Measurements from ENCODE around the gene NAT10. TPM values are rescaled to one million over a fixed set of nuclear protein-coding genes. Genes with fewer than 3 reads are reported as not detected.
"Not testable (repeated sequence)": the region's sequence is repeated elsewhere in the genome, so short reads cannot be mapped to it uniquely, and the experiment has no call there.

NAT10 gene
- total and polyA plus RNA-seq, 8 donors, result 14.5 to 30.2 (median 24.5) TPM

DNA sequence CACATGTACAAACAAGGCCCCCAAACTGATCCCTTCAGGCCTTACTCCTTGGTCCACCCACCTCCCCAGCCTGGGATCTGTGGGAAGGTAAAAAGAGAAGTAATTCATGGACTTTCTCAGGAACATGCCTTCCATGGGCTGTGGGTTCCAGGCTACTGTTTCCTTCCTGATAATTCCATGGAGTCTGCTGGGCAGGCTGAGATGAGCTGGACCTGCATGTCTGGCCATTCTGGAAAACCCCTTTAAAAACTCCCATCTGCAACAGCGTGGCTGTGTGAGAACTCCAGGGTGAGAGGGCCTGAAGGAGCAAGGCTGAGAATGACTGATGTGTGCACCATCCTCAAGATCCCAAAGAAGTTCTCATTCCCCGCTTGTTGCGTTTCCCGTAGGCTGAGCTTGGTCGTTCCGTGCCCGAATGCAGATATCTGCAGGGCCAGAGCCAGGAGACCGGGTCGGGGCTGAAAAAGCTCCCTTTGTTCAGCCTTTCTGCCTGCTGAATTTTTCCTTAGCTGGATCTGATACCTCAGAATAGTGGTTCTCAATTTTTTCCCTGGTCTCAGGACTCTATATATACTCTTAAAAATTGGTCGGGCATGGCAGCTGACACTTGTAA, 72.9 kb downstream of the NAT10 start:
- ATAC-seq (no peak), DNase-seq (no peak), FAIRE-seq (no peak)
- intact Hi-C loops (cut with DNase I), result loop anchor here in 2 of 3 donors (5.0 to 10.0 kb wide), 2 partner anchors 179 to 186 kb away; partner anchors contain the start of gene ABTB2 (in 1 of the 2)
- H3K4me1 ChIP-seq, result no peaks in the 10 kb centered on the region
- TF ChIP-seq, protein P1, sequence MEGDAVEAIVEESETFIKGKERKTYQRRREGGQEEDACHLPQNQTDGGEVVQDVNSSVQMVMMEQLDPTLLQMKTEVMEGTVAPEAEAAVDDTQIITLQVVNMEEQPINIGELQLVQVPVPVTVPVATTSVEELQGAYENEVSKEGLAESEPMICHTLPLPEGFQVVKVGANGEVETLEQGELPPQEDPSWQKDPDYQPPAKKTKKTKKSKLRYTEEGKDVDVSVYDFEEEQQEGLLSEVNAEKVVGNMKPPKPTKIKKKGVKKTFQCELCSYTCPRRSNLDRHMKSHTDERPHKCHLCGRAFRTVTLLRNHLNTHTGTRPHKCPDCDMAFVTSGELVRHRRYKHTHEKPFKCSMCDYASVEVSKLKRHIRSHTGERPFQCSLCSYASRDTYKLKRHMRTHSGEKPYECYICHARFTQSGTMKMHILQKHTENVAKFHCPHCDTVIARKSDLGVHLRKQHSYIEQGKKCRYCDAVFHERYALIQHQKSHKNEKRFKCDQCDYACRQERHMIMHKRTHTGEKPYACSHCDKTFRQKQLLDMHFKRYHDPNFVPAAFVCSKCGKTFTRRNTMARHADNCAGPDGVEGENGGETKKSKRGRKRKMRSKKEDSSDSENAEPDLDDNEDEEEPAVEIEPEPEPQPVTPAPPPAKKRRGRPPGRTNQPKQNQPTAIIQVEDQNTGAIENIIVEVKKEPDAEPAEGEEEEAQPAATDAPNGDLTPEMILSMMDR (IDR thresholded peaks at IDR 0.05), result no peak
- H3K4me3 ChIP-seq, result no peak overlapping the region
- H3K27ac ChIP-seq, result no peak overlapping the region
- WGBS, 2 donors, result 91 to 94% methylated on average over 10 of the region's 10 CpGs
- no peaks in the 10 kb centered on the region for H3K36me3 ChIP-seq
- no peaks in the 10 kb centered on the region for H3K9me3 ChIP-seq
- H3K27me3 ChIP-seq, result no peaks in the 10 kb centered on the region

DNA sequence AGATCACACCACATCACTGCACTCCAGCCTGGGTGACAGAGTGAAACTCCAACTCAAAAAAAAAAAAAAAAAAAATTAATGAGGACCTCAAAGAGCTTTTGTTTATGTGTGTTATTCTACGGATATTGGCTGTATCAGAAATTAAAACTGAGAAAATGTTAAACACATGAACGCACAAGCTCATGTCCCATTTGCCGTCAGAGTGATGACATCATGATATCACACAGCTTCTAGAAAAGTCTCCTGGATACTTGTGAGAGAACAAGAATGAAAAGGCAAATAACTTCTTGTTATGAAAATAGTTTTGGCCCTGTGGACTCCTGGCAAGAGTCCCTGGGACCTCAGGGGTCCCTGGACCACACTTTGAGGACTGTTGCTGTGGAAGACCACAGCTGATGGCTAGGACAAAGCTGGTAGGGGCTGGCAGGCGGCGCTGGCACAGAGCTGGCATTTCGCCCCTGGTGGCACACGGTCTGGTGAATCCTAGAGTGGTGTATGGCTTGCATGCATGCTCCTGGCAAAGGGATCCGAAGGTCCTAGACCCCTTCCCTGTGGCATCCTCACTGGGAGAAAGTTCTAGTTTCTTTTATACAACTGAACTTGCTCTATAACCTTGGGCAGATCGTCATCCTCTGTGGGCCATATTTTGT, 73.7 kb downstream of the NAT10 start:
- H3K27ac ChIP-seq, result no peak overlapping the region
- H3K4me1 ChIP-seq, result no peaks in the 10 kb centered on the region
- no peak for DNase-seq
- no peak for FAIRE-seq
- no peak for ATAC-seq
- H3K36me3 ChIP-seq, result no peaks in the 10 kb centered on the region
- no peaks in the 10 kb centered on the region for H3K9me3 ChIP-seq
- H3K4me3 ChIP-seq, result no peak overlapping the region
- TF ChIP-seq, protein P1 (IDR thresholded peaks at IDR 0.05), result no peak
- intact Hi-C loops (cut with DNase I), result loop anchor here in 2 of 3 donors (5.0 to 10.0 kb wide), 2 partner anchors 178 to 186 kb away; partner anchors contain the start of gene ABTB2 (in 1 of the 2)
- no peaks in the 10 kb centered on the region for H3K27me3 ChIP-seq
- WGBS, 2 donors, result 84 to 88% methylated on average over 9 of the region's 9 CpGs

DNA sequence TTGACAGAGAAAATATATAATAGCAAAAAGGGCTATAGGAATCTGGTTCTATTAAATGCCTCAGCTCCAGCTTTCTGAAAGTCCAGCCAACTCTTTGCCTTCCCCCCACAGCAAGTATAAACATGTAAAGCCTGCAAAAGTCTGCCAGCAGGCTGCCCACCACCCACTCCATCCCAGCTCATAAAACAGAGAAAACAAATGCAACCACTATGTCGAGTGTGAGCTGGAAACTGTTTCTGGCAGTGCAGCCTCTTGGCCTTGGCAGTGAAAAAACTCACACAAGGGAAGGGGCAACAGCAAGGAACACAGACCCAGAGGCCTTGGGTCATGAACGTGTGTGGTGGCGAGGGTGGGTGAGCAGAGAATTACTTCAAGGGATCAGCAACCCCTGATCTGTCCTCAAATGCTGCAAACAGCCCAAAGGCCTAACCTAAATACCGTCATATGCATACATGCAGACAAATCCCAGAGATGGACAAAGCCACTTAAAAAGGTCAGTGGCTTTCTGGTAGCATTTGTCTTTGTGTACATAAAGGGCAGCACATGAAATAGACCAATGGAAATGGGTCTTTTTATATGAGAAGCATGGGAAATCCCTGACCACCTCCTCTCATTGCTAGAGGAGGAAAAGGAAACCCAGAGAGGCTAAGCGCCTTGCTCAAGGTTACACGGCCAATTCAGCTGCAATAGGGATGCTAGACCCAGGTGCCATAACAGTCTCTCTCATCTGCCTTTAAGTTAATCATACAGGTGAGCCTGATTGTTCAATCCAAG, 74.8 kb downstream of the NAT10 start:
- intact Hi-C loops (cut with DNase I), result no loop called here
- Histone ChIP-seq H3K27me3 (no peaks in the 10 kb centered on the region), H3K9me3 (no peaks in the 10 kb centered on the region), H3K36me3 (no peaks in the 10 kb centered on the region), H3K4me1 (no peaks in the 10 kb centered on the region), H3K4me3 (no peak overlapping the region), H3K27ac (no peak overlapping the region)
- DNase-seq (no peak), FAIRE-seq (no peak), ATAC-seq (no peak)
- 76 to 79% methylated on average over 6 of the region's 6 CpGs for WGBS, 2 donors
- TF ChIP-seq, protein P1 (IDR thresholded peaks at IDR 0.05), result no peak

DNA sequence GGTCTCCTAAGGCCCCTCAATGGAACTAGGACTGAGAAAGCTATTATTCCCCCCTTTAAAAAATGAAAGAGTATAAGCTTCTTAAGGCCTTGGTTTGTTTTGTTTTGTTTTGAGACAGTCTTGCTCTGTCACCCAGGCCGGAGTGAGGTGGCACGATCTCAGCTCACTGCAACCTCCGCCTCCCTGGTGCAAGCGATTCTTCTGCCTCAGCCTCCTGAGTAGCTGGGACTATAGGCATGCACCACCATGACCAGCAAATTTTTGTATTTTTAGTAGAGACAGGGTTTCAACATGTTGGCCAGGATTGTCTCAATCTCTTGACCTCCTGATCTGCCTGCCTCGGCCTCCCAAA, 75.4 kb downstream of the NAT10 start:
- H3K4me3 ChIP-seq; FAIRE-seq; H3K27me3 ChIP-seq; ATAC-seq; H3K27ac ChIP-seq; H3K4me1 ChIP-seq; H3K36me3 ChIP-seq; H3K9me3 ChIP-seq; DNase-seq; intact Hi-C loops (cut with DNase I): not testable (repeated sequence)
- WGBS, 2 donors, result 86 to 94% methylated on average over 5 of the region's 5 CpGs

DNA sequence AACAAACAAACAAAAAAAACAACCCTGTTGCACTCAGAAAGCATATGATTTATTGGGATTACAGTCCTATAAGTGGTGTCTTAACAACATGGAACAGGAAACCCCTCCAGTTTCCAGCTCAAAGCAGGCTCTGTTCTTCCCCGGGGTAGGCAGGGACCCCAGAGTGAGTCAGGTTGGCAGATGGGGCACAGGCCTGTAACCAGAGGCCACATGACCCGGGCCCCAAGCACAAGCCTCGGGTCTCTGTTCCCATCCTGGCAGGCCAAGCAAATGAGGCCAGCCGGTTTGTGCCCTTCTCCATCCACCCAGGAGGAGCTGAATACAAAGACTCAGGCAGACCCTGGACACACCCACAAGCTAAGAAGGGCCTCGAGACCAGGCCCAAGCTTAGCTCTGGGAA, 75.8 kb downstream of the NAT10 start:
- 68 to 74% methylated on average over 5 of the region's 5 CpGs for WGBS, 2 donors
- FAIRE-seq (no peak), ATAC-seq (no peak), DNase-seq (no peak)
- no peak overlapping the region for H3K4me3 ChIP-seq
- no peak overlapping the region for H3K27ac ChIP-seq
- no peaks in the 10 kb centered on the region for H3K36me3 ChIP-seq
- H3K27me3 ChIP-seq, result no peaks in the 10 kb centered on the region
- no peaks in the 10 kb centered on the region for H3K4me1 ChIP-seq
- intact Hi-C loops (cut with DNase I), result no loop called here
- TF ChIP-seq, protein P1 (IDR thresholded peaks at IDR 0.05), result no peak
- no peaks in the 10 kb centered on the region for H3K9me3 ChIP-seq
